ENCODE data around the gene ZMYND11. TPM values are rescaled to one million over a fixed set of nuclear protein-coding genes. Genes with fewer than 3 reads are reported as not detected.

The ZMYND11 gene
- total RNA-seq, 3 donors from 2014 or later (not counting 1 experiment from before 2014, with no cell fraction given) = 50.6 to 63.9 (median 52.6) TPM

DNA sequence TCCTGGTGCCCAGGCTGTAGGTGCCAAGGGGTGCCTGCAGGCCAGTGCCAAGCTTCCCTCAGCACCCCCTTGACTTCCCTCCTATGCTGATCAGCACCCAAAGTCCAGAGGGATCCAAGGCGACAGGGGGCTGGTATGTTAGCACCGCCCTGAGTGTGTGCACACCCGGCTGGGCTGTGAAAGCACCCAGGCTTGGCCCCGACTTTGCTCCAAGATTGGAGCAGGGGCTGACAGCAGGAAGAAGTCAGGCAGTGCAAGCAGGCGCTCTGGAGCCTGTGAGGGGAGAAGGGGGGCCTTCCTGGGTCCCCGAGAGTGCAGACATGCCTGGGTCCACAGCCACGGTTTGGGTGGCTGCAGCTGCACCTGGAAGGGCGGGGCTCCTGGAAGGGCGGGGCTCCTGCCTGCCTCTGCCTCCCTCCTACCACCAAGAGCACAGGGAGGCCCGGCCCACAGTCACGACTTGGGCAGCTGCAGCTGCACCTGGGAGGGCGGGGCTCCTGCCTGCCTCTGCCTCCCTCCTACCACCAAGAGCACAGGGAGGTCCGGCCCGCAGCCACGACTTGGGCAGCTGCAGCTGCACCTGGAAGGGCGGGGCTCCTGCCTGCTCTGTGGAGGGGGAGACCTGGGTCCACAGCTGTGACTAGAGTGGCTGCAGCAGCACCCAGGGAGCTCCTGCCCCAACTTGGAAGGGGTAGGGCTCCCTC lies 30.2 kb upstream of the ZMYND11 start:
- ATAC-seq = no peak
- Histone ChIP-seq H3K4me1 (ENCODE audit: control insufficient read depth, insufficient read depth, low read length) (no peaks in the 10 kb centered on the region), H3K36me3 (ENCODE audit: control insufficient read depth, insufficient read depth, low read length) (no peaks in the 10 kb centered on the region), H3K27me3 (ENCODE audit: control insufficient read depth, insufficient read depth, low read length) (no peaks in the 10 kb centered on the region), H3K27ac (ENCODE audit: low read length) (no peak overlapping the region), H3K9me3 (ENCODE audit: control insufficient read depth, insufficient read depth, low read length) (no peaks in the 10 kb centered on the region), H3K4me3 (ENCODE audit: low read length) (no peak overlapping the region)
- Mint-ChIP-seq H3K27ac (no peak overlapping the region), H3K36me3 (no peaks in the 10 kb centered on the region), H3K4me3 (no peak overlapping the region), H3K27me3 (ENCODE audit: low read depth in 2 of 2) (peaks cover 0 to 2% of the 10 kb centered on the region in 2 donors), H3K4me1 (peaks cover 0 to 8% of the 10 kb centered on the region in 2 donors), H3K9me3 (no peaks in the 10 kb centered on the region)
- intact Hi-C loops (cut with micrococcal nuclease) = no loop called here
- TF ChIP-seq, protein P1, sequence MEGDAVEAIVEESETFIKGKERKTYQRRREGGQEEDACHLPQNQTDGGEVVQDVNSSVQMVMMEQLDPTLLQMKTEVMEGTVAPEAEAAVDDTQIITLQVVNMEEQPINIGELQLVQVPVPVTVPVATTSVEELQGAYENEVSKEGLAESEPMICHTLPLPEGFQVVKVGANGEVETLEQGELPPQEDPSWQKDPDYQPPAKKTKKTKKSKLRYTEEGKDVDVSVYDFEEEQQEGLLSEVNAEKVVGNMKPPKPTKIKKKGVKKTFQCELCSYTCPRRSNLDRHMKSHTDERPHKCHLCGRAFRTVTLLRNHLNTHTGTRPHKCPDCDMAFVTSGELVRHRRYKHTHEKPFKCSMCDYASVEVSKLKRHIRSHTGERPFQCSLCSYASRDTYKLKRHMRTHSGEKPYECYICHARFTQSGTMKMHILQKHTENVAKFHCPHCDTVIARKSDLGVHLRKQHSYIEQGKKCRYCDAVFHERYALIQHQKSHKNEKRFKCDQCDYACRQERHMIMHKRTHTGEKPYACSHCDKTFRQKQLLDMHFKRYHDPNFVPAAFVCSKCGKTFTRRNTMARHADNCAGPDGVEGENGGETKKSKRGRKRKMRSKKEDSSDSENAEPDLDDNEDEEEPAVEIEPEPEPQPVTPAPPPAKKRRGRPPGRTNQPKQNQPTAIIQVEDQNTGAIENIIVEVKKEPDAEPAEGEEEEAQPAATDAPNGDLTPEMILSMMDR (IDR thresholded peaks at IDR 0.05) = no peak
- DNase-seq = no peak
- 84% methylated on average over 16 of the region's 16 CpGs for WGBS (ENCODE audit: insufficient coverage)

DNA sequence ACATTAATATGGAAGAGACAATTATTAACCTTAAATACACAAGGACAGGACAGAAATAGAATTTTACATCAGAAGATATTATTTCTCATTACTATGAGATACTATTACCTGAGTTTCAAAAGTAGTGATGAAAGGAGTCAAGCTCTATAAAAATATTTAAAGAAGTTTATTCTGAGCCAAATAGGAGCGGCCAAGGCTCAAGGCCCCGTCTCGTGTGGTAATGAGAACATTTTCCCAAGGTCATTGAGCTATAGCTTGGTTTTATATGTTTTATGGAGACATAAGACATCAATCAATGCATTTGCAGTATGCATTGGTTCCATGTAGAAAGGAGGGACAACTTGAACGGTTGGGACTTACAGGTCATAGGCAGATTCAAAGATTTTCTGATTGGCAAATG lies 29.4 kb upstream of the ZMYND11 start:
- Mint-ChIP-seq H3K9me3 (no peaks in the 10 kb centered on the region), H3K4me3 (no peak overlapping the region), H3K4me1 (peaks cover 0 to 8% of the 10 kb centered on the region in 2 donors), H3K36me3 (no peaks in the 10 kb centered on the region), H3K27ac (no peak overlapping the region), H3K27me3 (ENCODE audit: low read depth in 2 of 2) (peaks cover 0 to 5% of the 10 kb centered on the region in 2 donors)
- intact Hi-C loops (cut with micrococcal nuclease) = no loop called here
- Histone ChIP-seq H3K27me3 (ENCODE audit: control insufficient read depth, insufficient read depth, low read length) (no peaks in the 10 kb centered on the region), H3K4me1 (ENCODE audit: control insufficient read depth, insufficient read depth, low read length) (no peaks in the 10 kb centered on the region), H3K4me3 (ENCODE audit: low read length) (no peak overlapping the region), H3K36me3 (ENCODE audit: control insufficient read depth, insufficient read depth, low read length) (no peaks in the 10 kb centered on the region), H3K27ac (ENCODE audit: low read length) (no peak overlapping the region), H3K9me3 (ENCODE audit: control insufficient read depth, insufficient read depth, low read length) (no peaks in the 10 kb centered on the region)
- 99% methylated on average over 4 of the region's 4 CpGs for WGBS (ENCODE audit: insufficient coverage)
- no peak for DNase-seq
- TF ChIP-seq, protein P1 (IDR thresholded peaks at IDR 0.05) = no peak
- ATAC-seq = no peak

DNA sequence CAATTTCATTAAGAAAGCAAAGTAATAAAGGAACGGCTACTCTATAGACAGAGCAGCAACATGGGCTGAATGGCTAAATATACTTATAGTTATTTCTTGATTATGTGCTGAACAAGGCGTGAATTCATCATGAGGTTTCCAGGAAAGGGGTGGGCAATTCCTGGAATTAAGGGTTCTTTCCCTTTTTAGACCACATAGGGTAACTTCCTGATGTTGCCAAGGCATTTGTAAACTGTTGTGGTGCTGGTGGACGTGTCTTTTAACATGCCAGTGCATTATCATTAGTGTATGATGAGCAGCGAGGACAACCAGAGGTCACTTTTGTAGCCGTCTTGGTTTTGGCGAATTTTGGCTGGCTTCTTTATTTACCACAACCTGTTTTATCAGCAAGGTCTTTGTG lies 28.5 kb upstream of the ZMYND11 start:
- no peaks in the 10 kb centered on the region for H3K9me3 ChIP-seq (ENCODE audit: control insufficient read depth, insufficient read depth, low read length)
- no peaks in the 10 kb centered on the region for H3K9me3 Mint-ChIP-seq
- H3K27me3 Mint-ChIP-seq (ENCODE audit: low read depth in 2 of 2) = peaks cover 0 to 4% of the 10 kb centered on the region in 2 donors
- no peaks in the 10 kb centered on the region for H3K27me3 ChIP-seq (ENCODE audit: control insufficient read depth, insufficient read depth, low read length)
- TF ChIP-seq, protein P1 (IDR thresholded peaks at IDR 0.05) = no peak
- H3K4me3 ChIP-seq (ENCODE audit: low read length) = no peak overlapping the region
- H3K4me1 ChIP-seq (ENCODE audit: control insufficient read depth, insufficient read depth, low read length) = no peaks in the 10 kb centered on the region
- H3K27ac Mint-ChIP-seq = no peak overlapping the region
- H3K36me3 ChIP-seq (ENCODE audit: control insufficient read depth, insufficient read depth, low read length) = no peaks in the 10 kb centered on the region
- H3K36me3 Mint-ChIP-seq = no peaks in the 10 kb centered on the region
- DNase-seq (no peak), ATAC-seq (no peak)
- H3K27ac ChIP-seq (ENCODE audit: low read length) = no peak overlapping the region
- no peak overlapping the region for H3K4me3 Mint-ChIP-seq
- peaks cover 0 to 8% of the 10 kb centered on the region in 2 donors for H3K4me1 Mint-ChIP-seq
- 60% methylated on average over 6 of the region's 6 CpGs for WGBS (ENCODE audit: insufficient coverage)
- intact Hi-C loops (cut with micrococcal nuclease) = no loop called here

DNA sequence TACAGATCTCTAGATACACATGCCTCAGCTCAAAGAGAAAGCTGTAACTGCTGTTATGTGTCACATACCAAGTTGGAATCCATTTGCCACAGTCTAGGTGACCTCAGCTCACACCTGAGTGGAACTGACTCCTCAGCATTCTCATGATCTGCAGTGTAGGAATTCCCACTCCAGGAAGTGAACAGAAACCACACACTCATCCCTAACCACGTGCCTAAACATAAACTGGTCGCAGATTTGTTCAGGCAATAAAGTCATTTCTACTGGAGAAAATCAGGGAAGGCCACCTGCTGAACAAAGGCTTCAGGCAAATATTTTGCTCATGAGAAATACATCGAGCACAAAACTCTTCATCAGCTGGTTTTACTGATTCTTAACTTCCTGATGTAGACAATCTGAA lies 23.0 kb upstream of the ZMYND11 start:
- no peak overlapping the region for H3K4me3 Mint-ChIP-seq
- H3K9me3 Mint-ChIP-seq = peaks cover 0 to 3% of the 10 kb centered on the region in 2 donors
- WGBS (ENCODE audit: insufficient coverage) = 66% methylated on average over 3 of the region's 3 CpGs
- no peak for ATAC-seq
- Histone ChIP-seq H3K27ac (ENCODE audit: low read length) (no peak overlapping the region), H3K36me3 (ENCODE audit: control insufficient read depth, insufficient read depth, low read length) (no peaks in the 10 kb centered on the region), H3K4me3 (ENCODE audit: low read length) (no peak overlapping the region), H3K9me3 (ENCODE audit: control insufficient read depth, insufficient read depth, low read length) (no peaks in the 10 kb centered on the region), H3K4me1 (ENCODE audit: control insufficient read depth, insufficient read depth, low read length) (no peaks in the 10 kb centered on the region), H3K27me3 (ENCODE audit: control insufficient read depth, insufficient read depth, low read length) (peaks cover 3% of the 10 kb centered on the region)
- H3K4me1 Mint-ChIP-seq = no peaks in the 10 kb centered on the region
- no peaks in the 10 kb centered on the region for H3K36me3 Mint-ChIP-seq
- intact Hi-C loops (cut with micrococcal nuclease) = no loop called here
- no peak for DNase-seq
- H3K27me3 Mint-ChIP-seq (ENCODE audit: low read depth in 2 of 2) = peaks cover 0 to 7% of the 10 kb centered on the region in 2 donors
- no peak overlapping the region for H3K27ac Mint-ChIP-seq
- TF ChIP-seq, protein P1 (IDR thresholded peaks at IDR 0.05) = no peak
